Natural killer cell treated with Interleukin-12 subunit alpha and Interleukin-12 subunit beta and Interleukin-15 and Interleukin-18, amount 100 ng/mL, for 72 hours (primary cell): Measurements from ENCODE around the gene AGBL4. TPM values are rescaled to one million over a fixed set of nuclear protein-coding genes. Genes with fewer than 3 reads are reported as not detected.

Experiments used
- ATAC-seq, 2 donors: fragments of 150-1000 bp; cut with Tn5 transposase in 1 of 2; sonication (Bioruptor Pico), chemical (Tn5 transposase) in 1 of 2; 2 replicates each; pipeline ENCODE4 v1.10.0; 2021
- DNase-seq: peaks from one replicate; pipeline ENCODE4 v3.0.0; 2022; ENCODE audit warnings: low spot score
- H3K27ac Mint-ChIP-seq, 2 donors: 1 replicate in 1 of 2; 2 replicates in 1 of 2; pipeline ENCODE4 v1.8.0; 2022; ENCODE audit warnings: mixed read lengths in 2 of 2, mild to moderate bottlenecking in 1 of 2, moderate library complexity in 1 of 2
- H3K27me3 Mint-ChIP-seq, 2 donors: 1 replicate in 1 of 2; 2 replicates in 1 of 2; pipeline ENCODE4 v1.8.0; 2022; ENCODE audit warnings: mixed read lengths in 2 of 2
- H3K36me3 Mint-ChIP-seq: one replicate; pipeline ENCODE4 v1.8.0; 2022; ENCODE audit warnings: mixed read lengths
- H3K4me1 Mint-ChIP-seq, 2 donors: 1 replicate in 1 of 2; 2 replicates in 1 of 2; pipeline ENCODE4 v1.8.0; 2022; ENCODE audit warnings: low read depth in 2 of 2, mixed read lengths in 2 of 2, mild to moderate bottlenecking in 1 of 2
- H3K4me3 Mint-ChIP-seq: one replicate; pipeline ENCODE4 v1.8.0; 2022; ENCODE audit warnings: mixed read lengths
- H3K9me3 Mint-ChIP-seq: 2 replicates; pipeline ENCODE4 v1.8.0; 2022; ENCODE audit warnings: mixed read lengths
- total RNA-seq, 2 donors: library from RNA; stranded (reverse); gene quantifications; one replicate each; pipeline ENCODE4 v1.2.3, GENCODE V29; 2022

Gene AGBL4
- total RNA-seq, 2 donors from 2014 or later, result 0.19 TPM; not detected in 1

DNA sequence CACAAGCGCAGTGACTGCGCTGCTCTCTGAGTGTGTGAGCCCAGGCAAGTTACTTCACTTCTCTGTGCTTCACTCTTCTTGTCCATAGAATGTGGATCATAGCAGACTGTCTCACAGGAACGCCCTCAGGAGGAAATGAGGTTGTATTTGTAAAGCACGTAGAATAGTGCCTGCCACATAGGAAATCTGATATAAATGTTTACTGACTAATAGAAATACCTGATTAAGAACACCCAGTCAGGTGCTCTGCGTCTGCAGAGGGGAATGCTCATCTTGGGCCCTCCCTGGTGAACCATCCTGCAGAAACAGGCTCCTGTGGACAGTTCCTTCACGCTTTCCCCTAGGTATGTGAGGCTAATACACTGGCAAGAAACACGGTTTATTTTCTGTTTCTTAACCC lies 1347.4 kb downstream of the AGBL4 start:
- Mint-ChIP-seq H3K9me3 (no peaks in the 10 kb centered on the region), H3K27me3 (peaks cover 7 to 8% of the 10 kb centered on the region in 2 donors), H3K27ac (no peak overlapping the region), H3K4me3 (no peak overlapping the region), H3K4me1 (peaks cover 0 to 3% of the 10 kb centered on the region in 2 donors), H3K36me3 (no peaks in the 10 kb centered on the region)
- DNase-seq (no peak), ATAC-seq (no peak)

DNA sequence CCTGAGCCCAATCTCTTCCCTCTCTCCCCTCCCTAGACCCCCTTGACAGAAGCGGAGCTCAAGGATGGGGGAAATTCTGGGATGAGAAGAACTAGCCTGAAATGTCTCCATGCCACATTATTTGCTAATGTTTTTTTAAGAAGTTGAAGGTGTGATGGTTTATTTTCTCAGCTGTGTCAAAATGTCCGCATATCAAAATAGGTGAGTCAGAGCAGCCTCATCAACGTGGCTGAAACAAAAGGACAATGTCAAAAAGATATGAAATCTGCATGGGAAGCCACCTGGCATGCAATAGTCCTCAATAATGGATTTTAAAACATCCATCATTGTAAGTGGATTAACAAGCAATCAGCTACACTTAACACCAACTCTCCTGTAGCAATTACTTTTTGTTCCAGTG lies 1348.5 kb downstream of the AGBL4 start:
- Mint-ChIP-seq H3K9me3 (no peaks in the 10 kb centered on the region), H3K4me1 (peaks cover 0 to 3% of the 10 kb centered on the region in 2 donors), H3K36me3 (no peaks in the 10 kb centered on the region), H3K4me3 (no peak overlapping the region), H3K27ac (no peak overlapping the region), H3K27me3 (peaks cover 7 to 8% of the 10 kb centered on the region in 2 donors)
- DNase-seq, result no peak
- ATAC-seq, result no peak

DNA sequence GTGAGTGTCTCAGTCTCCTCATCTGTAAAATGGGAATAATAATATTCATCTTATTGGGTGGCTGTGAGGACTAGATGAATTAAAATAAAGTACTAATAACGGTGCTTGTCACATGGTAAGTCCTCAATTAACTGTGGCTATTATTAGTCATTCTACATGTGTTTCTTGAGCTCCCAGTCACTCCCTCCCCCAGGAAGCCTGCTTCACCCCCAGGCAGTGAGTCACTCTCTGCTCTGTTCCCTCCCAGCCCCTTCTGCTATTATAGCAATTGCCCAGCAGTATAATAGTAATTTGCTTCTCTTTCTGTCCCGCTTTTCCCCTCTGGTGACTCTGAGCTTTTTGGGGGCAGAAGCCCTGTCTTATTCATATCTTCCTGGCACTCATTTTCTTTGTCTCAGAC lies 1349.1 kb downstream of the AGBL4 start:
- H3K36me3 Mint-ChIP-seq, result no peaks in the 10 kb centered on the region
- no peak for DNase-seq

DNA sequence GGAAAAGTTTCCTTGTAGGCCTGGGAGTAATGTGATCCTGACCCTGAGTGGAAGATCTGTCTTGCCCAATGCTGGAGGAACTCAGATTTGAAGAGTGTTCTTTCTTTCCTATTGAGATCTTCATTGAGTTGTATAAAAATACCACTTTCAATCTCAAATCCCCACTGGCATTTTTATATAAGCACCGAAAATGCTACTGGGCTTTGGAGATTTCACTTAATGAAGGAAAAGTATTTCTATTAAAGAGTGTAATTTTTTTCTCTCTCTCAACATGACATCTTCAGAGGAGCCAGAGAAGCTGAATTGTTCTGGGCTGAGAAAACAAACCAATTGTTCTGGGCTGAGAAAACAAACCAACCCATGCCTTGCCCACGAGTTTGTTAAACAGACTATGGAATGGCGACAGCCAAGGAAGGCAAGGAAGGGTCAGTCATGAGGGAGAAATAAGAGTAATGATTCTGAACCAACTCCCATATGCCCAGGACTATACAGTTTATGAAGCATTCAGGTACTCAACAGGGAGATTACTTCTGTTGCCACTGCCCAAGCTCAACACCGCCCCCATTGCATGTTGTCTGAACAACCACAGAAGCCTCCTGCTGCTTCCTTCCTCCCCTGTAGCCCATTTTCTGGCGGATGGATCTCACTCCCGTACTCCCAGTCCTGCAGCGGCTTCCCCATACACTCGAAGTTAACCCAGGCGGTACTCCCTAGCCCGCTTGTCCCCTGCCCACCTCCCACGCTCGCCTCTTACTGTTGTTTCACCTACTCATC lies 1350.2 kb downstream of the AGBL4 start:
- Mint-ChIP-seq H3K27me3 (peaks cover 8 to 17% of the 10 kb centered on the region in 2 donors), H3K9me3 (no peaks in the 10 kb centered on the region), H3K27ac (no peak overlapping the region), H3K4me1 (peaks cover 0 to 3% of the 10 kb centered on the region in 2 donors), H3K36me3 (no peaks in the 10 kb centered on the region), H3K4me3 (no peak overlapping the region)
- DNase-seq (no peak), ATAC-seq (no peak)

More for the DNA sequence above, 1349.1 kb downstream of the AGBL4 start:
- no peak overlapping the region for H3K4me3 Mint-ChIP-seq
- H3K27ac Mint-ChIP-seq, result no peak overlapping the region
- no peak for ATAC-seq
- peaks cover 0 to 3% of the 10 kb centered on the region in 2 donors for H3K4me1 Mint-ChIP-seq
- H3K27me3 Mint-ChIP-seq, result peaks cover 7 to 13% of the 10 kb centered on the region in 2 donors
- no peaks in the 10 kb centered on the region for H3K9me3 Mint-ChIP-seq

DNA sequence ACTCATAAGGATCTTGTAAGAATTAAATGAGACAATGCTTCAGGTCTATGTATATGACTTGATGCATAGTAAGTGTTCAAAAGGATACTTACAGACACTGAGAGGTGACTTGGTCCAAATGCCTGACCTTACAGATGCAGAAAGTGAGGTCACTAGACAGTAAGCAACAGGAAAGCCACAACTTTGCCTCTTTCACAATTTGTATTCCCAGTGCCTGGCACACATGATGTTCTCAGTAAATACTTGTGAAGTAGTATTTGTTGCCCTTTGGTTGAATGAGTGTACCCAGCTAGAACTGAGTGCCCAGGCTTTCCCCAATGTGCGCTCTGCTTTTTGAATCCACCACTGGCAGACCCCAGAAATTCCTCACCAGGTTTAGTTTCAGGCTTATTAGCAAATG lies 1352.2 kb downstream of the AGBL4 start:
- Mint-ChIP-seq H3K36me3 (no peaks in the 10 kb centered on the region), H3K27me3 (peaks cover 9% of the 10 kb centered on the region in 2 donors), H3K4me3 (no peak overlapping the region), H3K4me1 (no peaks in the 10 kb centered on the region), H3K9me3 (no peaks in the 10 kb centered on the region), H3K27ac (no peak overlapping the region)
- no peak for DNase-seq
- no peak for ATAC-seq

DNA sequence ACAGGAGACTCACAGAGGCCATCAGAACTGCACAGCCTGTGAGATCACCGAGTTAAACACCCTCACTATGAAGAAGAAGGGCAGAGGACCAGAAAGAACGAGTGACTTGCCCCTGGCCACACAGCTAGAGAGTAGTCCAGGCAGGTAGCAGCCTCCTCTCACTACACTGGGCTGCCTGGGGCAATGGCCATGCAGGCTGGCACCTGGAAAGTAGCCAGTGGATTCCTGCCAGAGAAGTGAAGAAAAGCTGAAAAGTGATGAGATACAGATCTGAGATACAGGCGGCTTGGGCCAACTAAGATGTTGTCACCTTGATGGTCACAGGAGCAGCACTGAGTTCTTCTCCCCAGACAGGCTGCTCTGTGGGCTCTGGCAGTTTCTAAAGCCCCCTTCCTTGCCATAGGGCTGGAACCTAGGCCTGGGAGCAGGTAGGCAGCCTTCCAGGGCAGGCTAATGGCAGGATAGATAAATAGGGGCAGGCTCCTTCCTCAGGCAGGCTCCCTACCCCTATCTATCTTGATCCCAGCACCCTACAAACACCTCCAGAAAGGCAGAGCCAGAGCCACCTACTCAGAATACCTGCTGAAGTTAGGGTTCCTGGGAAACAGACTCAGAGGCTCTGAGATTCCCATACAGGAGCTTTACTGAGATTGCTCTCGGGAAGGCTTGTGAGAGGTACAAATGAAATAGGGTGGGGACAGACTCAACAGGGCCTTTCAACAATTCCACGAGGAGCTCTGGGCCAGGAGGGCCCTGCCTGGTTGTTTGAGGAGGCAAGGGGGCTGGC lies 1353.3 kb downstream of the AGBL4 start:
- peaks cover 9% of the 10 kb centered on the region in 2 donors for H3K27me3 Mint-ChIP-seq
- H3K4me3 Mint-ChIP-seq, result no peak overlapping the region
- DNase-seq (no peak), ATAC-seq (no peak)
- H3K27ac Mint-ChIP-seq, result no peak overlapping the region
- H3K4me1 Mint-ChIP-seq, result no peaks in the 10 kb centered on the region
- no peaks in the 10 kb centered on the region for H3K36me3 Mint-ChIP-seq
- H3K9me3 Mint-ChIP-seq, result no peaks in the 10 kb centered on the region

DNA sequence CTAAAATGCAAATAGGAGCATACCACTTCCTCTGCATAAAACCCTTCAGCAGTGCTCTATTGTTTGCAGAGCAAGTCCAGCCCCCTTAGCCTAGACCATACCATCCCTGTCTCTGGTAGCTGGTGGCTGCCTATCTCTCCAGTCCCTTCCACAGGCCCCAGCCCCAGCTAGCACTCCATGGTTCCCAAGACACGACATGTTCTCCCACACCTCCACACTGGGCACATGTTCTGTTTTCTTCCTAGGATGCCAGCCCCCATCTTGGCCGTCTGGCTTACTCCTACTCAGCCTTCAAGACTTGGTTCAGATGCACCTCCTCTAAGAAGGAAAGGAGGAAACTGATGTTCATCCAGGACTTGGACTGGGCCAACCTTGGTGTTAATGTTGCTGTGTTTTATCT lies 1355.4 kb downstream of the AGBL4 start:
- DNase-seq (no peak), ATAC-seq (no peak)
- H3K4me3 Mint-ChIP-seq, result no peak overlapping the region
- H3K36me3 Mint-ChIP-seq, result no peaks in the 10 kb centered on the region
- H3K27me3 Mint-ChIP-seq, result peaks cover 5 to 20% of the 10 kb centered on the region in 2 donors
- H3K4me1 Mint-ChIP-seq, result no peaks in the 10 kb centered on the region
- no peak overlapping the region for H3K27ac Mint-ChIP-seq
- no peaks in the 10 kb centered on the region for H3K9me3 Mint-ChIP-seq

DNA sequence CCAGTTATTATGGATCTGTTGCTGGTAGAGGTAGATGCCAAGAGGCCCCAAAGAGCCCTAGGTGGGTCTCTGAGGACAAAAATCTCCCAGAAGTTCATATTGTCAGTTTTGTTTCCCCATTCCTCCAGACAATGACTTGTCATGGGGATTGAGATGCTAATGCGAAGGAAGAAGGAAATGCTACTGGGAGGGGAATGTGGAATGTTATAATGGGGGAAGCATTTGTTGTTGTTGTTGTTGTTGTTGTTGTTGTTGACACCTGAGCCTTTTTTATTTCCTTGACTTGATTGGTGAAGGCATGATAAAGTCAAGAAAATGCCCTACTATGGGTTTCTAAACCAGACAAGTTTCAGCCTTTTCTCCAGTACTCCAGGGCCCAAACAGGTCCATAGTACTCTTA lies 1356.0 kb downstream of the AGBL4 start:
- DNase-seq, result no peak
- Mint-ChIP-seq H3K9me3 (no peaks in the 10 kb centered on the region), H3K4me3 (no peak overlapping the region), H3K27ac (no peak overlapping the region), H3K27me3 (peaks cover 5 to 20% of the 10 kb centered on the region in 2 donors), H3K36me3 (no peaks in the 10 kb centered on the region), H3K4me1 (no peaks in the 10 kb centered on the region)
- ATAC-seq, result no peak

DNA sequence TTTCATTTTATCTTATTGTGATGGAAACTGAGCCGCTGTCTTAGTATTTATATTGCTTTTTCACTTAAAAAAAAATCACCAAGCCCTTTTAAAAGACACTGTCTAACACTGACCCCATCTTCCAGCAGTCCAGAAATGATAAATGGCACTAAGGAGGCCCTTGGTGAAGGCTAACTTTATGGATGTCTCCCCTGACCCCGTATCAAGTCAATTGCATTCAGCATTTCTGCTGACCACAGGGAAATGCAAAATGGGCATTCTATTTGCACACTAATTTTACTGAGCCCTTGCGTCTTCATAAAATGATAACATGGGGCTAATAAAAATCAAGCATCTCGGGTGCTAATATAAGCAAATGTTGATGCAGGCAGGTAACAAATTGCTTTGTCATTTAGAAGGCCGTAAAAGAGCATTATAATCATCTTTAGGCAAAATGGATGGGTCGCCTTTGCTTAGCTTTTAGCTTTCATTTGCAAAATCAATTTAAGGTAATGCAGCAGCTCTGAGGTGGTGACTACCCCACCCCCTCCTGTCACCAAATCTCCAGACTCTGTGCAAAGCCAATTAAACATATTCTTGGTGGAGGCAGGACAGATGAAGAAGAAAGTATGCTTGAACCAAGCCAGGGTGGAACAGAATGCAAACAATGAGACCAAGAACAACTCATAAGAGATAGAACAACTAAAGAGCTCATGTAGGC lies 1357.9 kb downstream of the AGBL4 start:
- Mint-ChIP-seq H3K4me3 (no peak overlapping the region), H3K27me3 (peaks cover 5 to 20% of the 10 kb centered on the region in 2 donors), H3K27ac (no peak overlapping the region), H3K36me3 (no peaks in the 10 kb centered on the region), H3K9me3 (no peaks in the 10 kb centered on the region), H3K4me1 (no peaks in the 10 kb centered on the region)
- DNase-seq (no peak), ATAC-seq (no peak)

DNA sequence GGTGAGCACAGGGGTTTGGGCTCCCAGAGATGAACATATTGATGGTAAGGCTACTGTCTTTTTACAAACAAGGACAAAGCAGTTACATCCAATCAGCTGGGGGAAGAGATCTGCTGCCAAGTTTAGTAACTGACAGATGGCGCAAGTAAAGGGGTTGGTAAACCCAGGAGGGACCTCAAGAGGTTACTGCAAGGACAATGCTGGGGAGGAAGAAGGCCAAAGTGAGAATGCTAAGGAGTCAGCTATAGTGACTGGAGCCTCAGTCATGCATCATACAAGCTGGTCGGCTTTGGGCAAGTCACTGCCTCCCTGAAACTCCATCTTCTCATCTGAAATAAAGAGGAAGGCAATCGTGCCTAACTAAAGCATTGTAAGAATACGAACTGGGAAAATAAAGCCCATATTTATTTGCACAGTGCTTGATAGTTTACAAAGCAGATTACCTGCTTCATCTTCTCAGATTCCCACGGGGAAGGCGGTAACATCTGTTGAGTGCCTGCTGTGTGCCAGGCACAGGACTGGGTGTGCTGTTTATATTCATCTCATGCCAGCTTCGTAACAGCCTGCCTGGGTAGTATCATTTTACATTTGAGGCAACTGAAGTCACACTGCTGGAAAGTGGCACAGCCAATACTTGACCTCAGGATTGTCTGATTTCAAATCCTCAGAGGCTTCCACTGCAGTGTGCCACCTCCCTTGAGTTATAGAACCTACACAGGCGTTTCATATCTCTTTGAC lies 1361.9 kb downstream of the AGBL4 start:
- no peaks in the 10 kb centered on the region for H3K36me3 Mint-ChIP-seq
- peaks cover 3% of the 10 kb centered on the region for H3K9me3 Mint-ChIP-seq
- H3K27ac Mint-ChIP-seq, result no peak overlapping the region
- ATAC-seq (no peak), DNase-seq (no peak)
- no peaks in the 10 kb centered on the region for H3K4me1 Mint-ChIP-seq
- H3K4me3 Mint-ChIP-seq, result no peak overlapping the region
- peaks cover 0 to 11% of the 10 kb centered on the region in 2 donors for H3K27me3 Mint-ChIP-seq

DNA sequence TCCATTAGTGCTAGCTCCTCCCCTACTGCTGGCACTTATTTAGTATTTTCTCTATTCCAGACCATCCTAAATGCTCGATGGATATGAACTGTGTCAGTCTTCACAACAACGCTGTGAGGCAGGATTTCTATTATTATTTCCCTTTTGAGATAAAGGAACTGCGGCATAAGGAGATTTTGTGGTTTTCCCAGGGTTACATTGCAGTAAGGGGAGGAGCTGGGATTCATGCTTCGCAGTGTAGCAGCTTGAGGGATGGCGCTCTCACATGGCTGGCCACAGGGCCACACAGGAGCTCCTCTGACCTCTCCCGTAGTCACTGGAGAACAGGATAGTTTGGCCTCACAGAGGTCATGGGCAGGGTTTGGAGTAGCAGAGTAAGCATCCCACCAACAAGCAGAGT lies 1364.0 kb downstream of the AGBL4 start:
- H3K27me3 Mint-ChIP-seq, result peaks cover 5 to 11% of the 10 kb centered on the region in 2 donors
- ATAC-seq, result peak in 1 of 2 donors; percentile 7
- peaks cover 3% of the 10 kb centered on the region for H3K9me3 Mint-ChIP-seq
- no peak overlapping the region for H3K27ac Mint-ChIP-seq
- no peak for DNase-seq
- no peaks in the 10 kb centered on the region for H3K4me1 Mint-ChIP-seq
- H3K4me3 Mint-ChIP-seq, result no peak overlapping the region
- H3K36me3 Mint-ChIP-seq, result no peaks in the 10 kb centered on the region

DNA sequence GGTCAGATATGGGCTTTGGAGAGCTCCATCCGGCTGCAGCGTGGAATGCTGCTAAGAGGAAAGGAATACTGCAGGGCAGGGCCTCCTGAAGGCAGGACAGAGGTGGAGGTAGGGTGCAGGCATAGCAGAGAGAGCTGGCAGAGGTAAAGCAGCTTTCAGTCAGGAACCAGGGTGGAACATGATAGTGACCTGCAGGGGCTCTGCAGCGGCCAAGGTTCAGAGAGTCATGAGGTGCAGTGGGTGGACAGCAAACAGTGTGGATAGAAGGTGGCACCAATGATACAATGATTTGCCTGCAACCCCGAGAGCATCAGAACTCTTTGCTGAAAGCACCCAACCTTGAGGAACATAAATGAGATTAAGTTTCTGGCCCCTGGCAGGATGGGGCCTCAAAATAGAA lies 1366.3 kb downstream of the AGBL4 start:
- H3K4me3 Mint-ChIP-seq, result no peak overlapping the region
- DNase-seq (no peak), ATAC-seq (no peak)
- H3K27me3 Mint-ChIP-seq, result peaks cover 13% of the 10 kb centered on the region in 2 donors
- no peaks in the 10 kb centered on the region for H3K4me1 Mint-ChIP-seq
- peaks cover 3% of the 10 kb centered on the region for H3K9me3 Mint-ChIP-seq
- H3K27ac Mint-ChIP-seq, result no peak overlapping the region
- H3K36me3 Mint-ChIP-seq, result no peaks in the 10 kb centered on the region

DNA sequence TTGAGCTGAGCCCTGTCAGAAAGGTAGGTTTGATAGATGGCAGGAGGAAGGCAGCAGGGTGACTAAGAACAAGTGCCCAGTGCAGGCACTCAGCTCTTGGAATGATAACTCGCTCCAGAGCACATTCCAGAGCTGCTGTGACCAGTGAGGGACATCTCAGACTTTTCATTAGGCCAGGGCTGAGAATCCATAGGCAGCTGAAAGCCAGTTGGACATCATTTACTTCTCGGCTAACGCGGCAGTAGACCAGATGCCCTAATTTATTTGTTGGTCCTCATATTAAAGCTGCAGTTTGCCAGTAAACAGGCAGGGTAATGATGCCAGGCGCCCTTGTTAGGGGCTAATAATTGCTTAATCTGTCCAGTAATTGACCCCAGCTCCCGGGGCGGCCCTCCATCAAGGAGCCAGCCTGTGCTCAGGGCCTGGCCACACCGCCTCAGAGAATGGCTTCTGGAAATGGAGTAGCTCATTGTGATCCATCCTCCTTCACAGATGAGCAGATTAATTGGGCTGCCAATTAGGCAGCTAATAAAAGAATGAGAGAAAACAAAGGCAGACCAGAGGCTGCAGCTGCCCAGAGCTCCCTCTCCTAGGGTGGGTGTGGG lies 1369.0 kb downstream of the AGBL4 start:
- Mint-ChIP-seq H3K36me3 (no peaks in the 10 kb centered on the region), H3K9me3 (peaks cover 3% of the 10 kb centered on the region), H3K27me3 (peaks cover 13 to 17% of the 10 kb centered on the region in 2 donors), H3K4me3 (no peak overlapping the region), H3K27ac (no peak overlapping the region), H3K4me1 (no peaks in the 10 kb centered on the region)
- no peak for DNase-seq
- ATAC-seq, result no peak
